Kidney epithelial cell (primary cell): ENCODE measurements around the gene GIMAP1. TPM values are rescaled to one million over a fixed set of nuclear protein-coding genes. Genes with fewer than 3 reads are reported as not detected.

Experiments
- DNase-seq: peaks from one replicate; pipeline ENCODE4 v3.0.0-alpha.2; 2010; ENCODE audit warnings: low read depth
- H3K27me3 ChIP-seq: 2 replicates; pipeline ENCODE4 v1.6.0; 2011; ENCODE audit warnings: low read length; ENCODE audit not compliant: control insufficient read depth, insufficient read depth
- H3K36me3 ChIP-seq: 2 replicates; pipeline ENCODE4 v1.5.1; 2011; ENCODE audit warnings: low read length; ENCODE audit not compliant: control insufficient read depth, insufficient read depth
- H3K4me3 ChIP-seq: 2 replicates; pipeline ENCODE4 v1.5.1; 2011; ENCODE audit warnings: low read depth, mild to moderate bottlenecking, control low read depth, low read length
- CTCF ChIP-seq: IDR thresholded peaks from 2 replicates; pipeline ENCODE4 v1.5.1; 2011; ENCODE audit warnings: mild to moderate bottlenecking, moderate library complexity, low read length, control low read depth, inconsistent platforms; ENCODE audit not compliant: insufficient read depth, poor library complexity, severe bottlenecking
- total RNA-seq: library from RNA; depleted of rRNA; stranded (reverse); fragments of >200 nt; gene quantifications from 2 replicates; pipeline ENCODE4 v1.2.3, GENCODE V29; 2015

GIMAP1 gene
- total RNA-seq, 1 donor from 2014 or later, result not detected

- Histone ChIP-seq H3K36me3 (no peaks in the 10 kb centered on the region), H3K27me3 (no peaks in the 10 kb centered on the region), H3K4me3 (no peak overlapping the region)
- DNase-seq, result no peak
- no peak for TF ChIP-seq CTCF
Observed at GRCh38 chr7:150728011-150728410, 11.6 kb downstream of the GIMAP1 start.

GRCh38 chr7:150728609-150729008, 12.2 kb downstream of the GIMAP1 start:
- TF ChIP-seq CTCF, result no peak
- Histone ChIP-seq H3K27me3 (no peaks in the 10 kb centered on the region), H3K4me3 (no peak overlapping the region), H3K36me3 (no peaks in the 10 kb centered on the region)
- no peak for DNase-seq

GRCh38 chr7:150731916-150732315, 15.5 kb downstream of the GIMAP1 start:
- Histone ChIP-seq H3K36me3 (no peaks in the 10 kb centered on the region), H3K27me3 (no peaks in the 10 kb centered on the region), H3K4me3 (no peak overlapping the region)
- no peak for DNase-seq
- TF ChIP-seq CTCF, result no peak

- DNase-seq, result no peak
- H3K27me3 ChIP-seq, result no peaks in the 10 kb centered on the region
- no peak for TF ChIP-seq CTCF
- H3K36me3 ChIP-seq, result no peaks in the 10 kb centered on the region
- H3K4me3 ChIP-seq, result no peak overlapping the region
Observed at GRCh38 chr7:150732786-150733481, 16.5 kb downstream of the GIMAP1 start.

- Histone ChIP-seq H3K36me3 (no peaks in the 10 kb centered on the region), H3K27me3 (no peaks in the 10 kb centered on the region), H3K4me3 (no peak overlapping the region)
- no peak for DNase-seq
- no peak for TF ChIP-seq CTCF
Observed at GRCh38 chr7:150733482-150734095, 17.2 kb downstream of the GIMAP1 start.

- no peak for TF ChIP-seq CTCF
- Histone ChIP-seq H3K27me3 (no peaks in the 10 kb centered on the region), H3K4me3 (no peak overlapping the region), H3K36me3 (no peaks in the 10 kb centered on the region)
- DNase-seq, result no peak
Observed at GRCh38 chr7:150734254-150734653, 17.8 kb downstream of the GIMAP1 start.
